Panc1 (cell line): Measurements from ENCODE around the gene ACKR2. TPM values are rescaled to one million over a fixed set of nuclear protein-coding genes. Genes with fewer than 3 reads are reported as not detected.

Experiments used
- ATAC-seq: fragments of 200-7000 bp; cut with Tn5 transposase; 2 replicates; pipeline ENCODE4 v1.9.1; 2020; ENCODE audit warnings: mild to moderate bottlenecking, moderate library complexity
- BruUV-seq: library from RNA; stranded (reverse); fragments of 400-500 nt; replicated peaks from 2 replicates; lab custom pipeline; 2021; lab: Mats Ljungman, UMichigan
- CTCF ChIA-PET: fragments of 300-600 bp; sonication (Branson Sonifier 250); formaldehyde crosslinking; loops from one replicate; lab custom pipeline; 2022; ENCODE audit warnings: antibody characterized with exemption; lab: Charles Lee
- POLR2A ChIA-PET: fragments of 300-600 bp; sonication (Branson Sonifier 250); formaldehyde crosslinking; loops from one replicate; lab custom pipeline; 2022; ENCODE audit warnings: antibody characterized with exemption; lab: Charles Lee
- DNase-seq: peaks from one replicate; pipeline ENCODE4 v3.0.0-alpha.2; 2010; ENCODE audit warnings: low read depth, low spot score
- H3K27ac ChIP-seq: 2 replicates; pipeline ENCODE4 v1.5.1; 2011; ENCODE audit warnings: mild to moderate bottlenecking, low read length, inconsistent platforms
- H3K27me3 ChIP-seq: fragments of 200-500 bp; sonication (Bioruptor generic); 2 replicates; pipeline ENCODE4 v1.6.0; 2014; ENCODE audit warnings: low read length, inconsistent platforms; ENCODE audit not compliant: control insufficient read depth, insufficient read depth
- H3K36me3 ChIP-seq: fragments of 200-500 bp; sonication (Bioruptor generic); 2 replicates; pipeline ENCODE4 v1.5.1; 2014; ENCODE audit warnings: inconsistent platforms, mild to moderate bottlenecking, low read length, moderate library complexity; ENCODE audit not compliant: control insufficient read depth, insufficient read depth
- H3K4me1 ChIP-seq: 2 replicates; pipeline ENCODE4 v1.5.1; 2011; ENCODE audit warnings: inconsistent platforms, mild to moderate bottlenecking, low read length, moderate library complexity; ENCODE audit not compliant: control insufficient read depth, insufficient read depth
- H3K4me3 ChIP-seq, 2 experiments: 2 replicates each; pipeline ENCODE4 v1.5.1; 2011 to 2012; ENCODE audit warnings: low read depth in 2 of 2, low read length in 2 of 2, mild to moderate bottlenecking in 2 of 2, inconsistent platforms in 1 of 2, moderate library complexity in 1 of 2
- H3K9me3 ChIP-seq: fragments of 200-500 bp; sonication (Bioruptor generic); 2 replicates; pipeline ENCODE4 v1.5.1; 2014; ENCODE audit warnings: low read depth, mild to moderate bottlenecking, inconsistent platforms, low read length, moderate library complexity; ENCODE audit not compliant: control insufficient read depth, insufficient read depth
- CTCF ChIP-seq: fragments of 450-650 bp; IDR thresholded peaks from 2 replicates; pipeline ENCODE4 v1.5.1; 2017; ENCODE audit warnings: mild to moderate bottlenecking
- POLR2AphosphoS5 ChIP-seq: IDR thresholded peaks from 2 replicates; pipeline ENCODE4 v1.6.1; 2012; ENCODE audit warnings: mild to moderate bottlenecking, low read depth, low read length, moderate library complexity
- REST ChIP-seq, 2 experiments: IDR thresholded peaks; 2 replicates each; pipeline ENCODE4 v1.6.1; 2011 to 2012; ENCODE audit warnings: low read depth in 2 of 2, control low read depth in 1 of 2, low read length in 1 of 2, mild to moderate bottlenecking in 1 of 2, moderate library complexity in 1 of 2; ENCODE audit not compliant: insufficient read depth in 1 of 2
- SIN3A ChIP-seq: IDR thresholded peaks from 2 replicates; pipeline ENCODE4 v1.6.1; 2012; ENCODE audit warnings: low read depth, mild to moderate bottlenecking, low read length, moderate library complexity, borderline replicate concordance; ENCODE audit not compliant: insufficient read depth
- TCF7L2 ChIP-seq: IDR thresholded peaks from 2 replicates; pipeline ENCODE4 v1.6.1; 2011; ENCODE audit warnings: mild to moderate bottlenecking, low read depth, low read length, inconsistent platforms
- in situ Hi-C: cut with HindIII; loops from 2 replicates; pipeline ENCODE4 v1.10.0; 2016; ENCODE audit warnings: low sequenced_read_pairs, low pct_unique_long_range_greater_than_20kb
- intact Hi-C: fragments of 100-400 bp; cut with micrococcal nuclease; formaldehyde crosslinking; loops from one replicate; pipeline ENCODE4 v1.10.0; 2022; ENCODE audit not compliant: unreplicated experiment
- total RNA-seq: library from RNA; stranded (reverse); gene quantifications from one replicate; pipeline ENCODE4 v1.2.1, GENCODE V29; 2021; ENCODE audit not compliant: unreplicated experiment

The ACKR2 gene
- total RNA-seq, 1 experiment from 2014 or later = not detected

GRCh38 chr3:42864321-42864950 lies 55.2 kb downstream of the ACKR2 start:
- no TSS peak for BruUV-seq
- CTCF ChIA-PET = no interaction called here
- in situ Hi-C loops = no loop called here
- ATAC-seq (no peak), DNase-seq (no peak)
- Histone ChIP-seq H3K4me3 (no peak overlapping the region), H3K27me3 (no peaks in the 10 kb centered on the region), H3K36me3 (no peaks in the 10 kb centered on the region), H3K27ac (no peak overlapping the region), H3K9me3 (no peaks in the 10 kb centered on the region), H3K4me1 (no peaks in the 10 kb centered on the region)
- intact Hi-C loops = no loop called here
- TF ChIP-seq REST (IDR thresholded peaks at IDR 0.05; ENCODE audit: insufficient read depth in 1 of 2, low read depth in 2 of 2, low read length in 1 of 2) (no peak), SIN3A (no peak), CTCF (no peak), POLR2AphosphoS5 (no peak), TCF7L2 (no peak)
- POLR2A ChIA-PET = no interaction called here

GRCh38 chr3:42865256-42865655 lies 56.0 kb downstream of the ACKR2 start:
- DNase-seq (no peak), ATAC-seq (no peak)
- in situ Hi-C loops (no loop called here), intact Hi-C loops (no loop called here)
- no peaks in the 10 kb centered on the region for H3K27me3 ChIP-seq
- no peaks in the 10 kb centered on the region for H3K36me3 ChIP-seq
- H3K4me3 ChIP-seq = no peak overlapping the region
- CTCF ChIA-PET = no interaction called here
- POLR2A ChIA-PET = no interaction called here
- no peak for TF ChIP-seq TCF7L2
- no peak for TF ChIP-seq CTCF
- no peak for TF ChIP-seq SIN3A
- no peak for TF ChIP-seq REST (IDR thresholded peaks at IDR 0.05; ENCODE audit: insufficient read depth in 1 of 2, low read depth in 2 of 2, low read length in 1 of 2)
- TF ChIP-seq POLR2AphosphoS5 = no peak
- H3K9me3 ChIP-seq = no peaks in the 10 kb centered on the region
- no peak overlapping the region for H3K27ac ChIP-seq
- BruUV-seq = no TSS peak
- H3K4me1 ChIP-seq = no peaks in the 10 kb centered on the region
